Esophagus muscularis mucosa (tissue), 4 donors: ENCODE measurements around the gene PDE3A. TPM values are rescaled to one million over a fixed set of nuclear protein-coding genes. Genes with fewer than 3 reads are reported as not detected.
A peak's percentile ranks its signal among the peaks of the same experiment; 100 is the strongest.

Experiments
- DNase-seq: peaks from one replicate; pipeline ENCODE4 v3.0.0-alpha.2; 2017; ENCODE audit errors: extremely low spot score
- H3K27ac ChIP-seq, 4 donors: fragments of 200-600 bp; sonication (generic); replicated peaks in 1 of 4; 1 replicate in 3 of 4; 2 replicates in 1 of 4; pipeline ENCODE4 v1.5.1; 2016 to 2019; ENCODE audit warnings: mild to moderate bottlenecking in 1 of 4
- H3K27me3 ChIP-seq, 4 donors: fragments of 200-600 bp; sonication (generic); one replicate each; pipeline versions ENCODE4 v1.5.1 to v1.6.0; 2016 to 2019
- H3K36me3 ChIP-seq, 4 donors: fragments of 200-600 bp; sonication (generic); one replicate each; pipeline ENCODE4 v1.5.1; 2016 to 2019
- H3K4me1 ChIP-seq, 4 donors: fragments of 200-600 bp; sonication (generic); one replicate each; pipeline ENCODE4 v1.5.1; 2016 to 2019
- H3K4me3 ChIP-seq, 4 donors: fragments of 200-600 bp; sonication (generic); 1 replicate in 2 of 4; 2 replicates in 2 of 4; pipeline ENCODE4 v1.5.1; 2016 to 2019; ENCODE audit warnings: mild to moderate bottlenecking in 4 of 4, moderate library complexity in 1 of 4
- H3K9me3 ChIP-seq, 4 donors: fragments of 200-600 bp; sonication (generic); 1 replicate in 3 of 4; 2 replicates in 1 of 4; pipeline ENCODE4 v1.5.1; 2016 to 2019
- EP300 ChIP-seq: sonication (generic); formaldehyde crosslinking; IDR thresholded peaks from one replicate; pipeline ENCODE4 v1.6.1; 2017; ENCODE audit warnings: antibody characterized with exemption
- POLR2A ChIP-seq: fragments of 450-650 bp; IDR thresholded peaks from one replicate; pipeline ENCODE4 v1.6.1; 2017; ENCODE audit warnings: antibody characterized with exemption, moderate library complexity, mild to moderate bottlenecking, low read depth
- POLR2AphosphoS5 ChIP-seq, 2 donors: sonication (generic); formaldehyde crosslinking; IDR thresholded peaks; one replicate each; pipeline ENCODE4 v1.6.1; 2017; ENCODE audit warnings: antibody characterized with exemption in 2 of 2
- WGBS: methylation state at CpG from one replicate; pipeline ENCODE4 v1.1.5; 2018; 5-methylcytosine and 5-hydroxymethylcytosine counted together
- intact Hi-C: fragments of 100-400 bp; cut with DNase I; formaldehyde crosslinking; loops from one replicate; pipeline ENCODE4 v1.15.1; 2023
- total RNA-seq, 4 donors: library from RNA; depleted of rRNA; stranded (reverse); fragments of >200 nt; gene quantifications; one replicate each; pipeline versions ENCODE4 v1.1.0 to v1.2.1, GENCODE V29; 2016
- TF ChIP-seq, protein P1 (sequence below), 3 experiments: fragments of 200-600 bp in 2 of 3; fragments of 450-650 bp in 1 of 3; sonication (generic) in 2 of 3; IDR thresholded peaks; one replicate each; pipeline ENCODE4 v1.5.1; 2017 to 2019; ENCODE audit warnings: antibody characterized with exemption in 3 of 3, mild to moderate bottlenecking in 2 of 3, moderate library complexity in 1 of 3

PDE3A gene
- total RNA-seq, 4 donors from 2014 or later: 93.8 to 155 (median 106) TPM

GRCh38 chr12:20494851-20495250 lies 126.5 kb downstream of the PDE3A start:
- Histone ChIP-seq H3K4me3 (no peak overlapping the region), H3K4me1 (peaks cover 23 to 59% (median 50%) of the 10 kb centered on the region in 4 donors), H3K36me3 (no peaks in the 10 kb centered on the region), H3K27me3 (no peaks in the 10 kb centered on the region), H3K27ac (peak overlapping the region in 2 of 4 donors; percentile 3 to 54), H3K9me3 (no peaks in the 10 kb centered on the region)
- intact Hi-C loops: no loop called here
- WGBS: 64% methylated on average over 2 of the region's 2 CpGs
- no peak for TF ChIP-seq POLR2A
- no peak for TF ChIP-seq POLR2AphosphoS5 (IDR thresholded peaks at IDR 0.05)
- no peak for TF ChIP-seq EP300
- TF ChIP-seq, protein P1, sequence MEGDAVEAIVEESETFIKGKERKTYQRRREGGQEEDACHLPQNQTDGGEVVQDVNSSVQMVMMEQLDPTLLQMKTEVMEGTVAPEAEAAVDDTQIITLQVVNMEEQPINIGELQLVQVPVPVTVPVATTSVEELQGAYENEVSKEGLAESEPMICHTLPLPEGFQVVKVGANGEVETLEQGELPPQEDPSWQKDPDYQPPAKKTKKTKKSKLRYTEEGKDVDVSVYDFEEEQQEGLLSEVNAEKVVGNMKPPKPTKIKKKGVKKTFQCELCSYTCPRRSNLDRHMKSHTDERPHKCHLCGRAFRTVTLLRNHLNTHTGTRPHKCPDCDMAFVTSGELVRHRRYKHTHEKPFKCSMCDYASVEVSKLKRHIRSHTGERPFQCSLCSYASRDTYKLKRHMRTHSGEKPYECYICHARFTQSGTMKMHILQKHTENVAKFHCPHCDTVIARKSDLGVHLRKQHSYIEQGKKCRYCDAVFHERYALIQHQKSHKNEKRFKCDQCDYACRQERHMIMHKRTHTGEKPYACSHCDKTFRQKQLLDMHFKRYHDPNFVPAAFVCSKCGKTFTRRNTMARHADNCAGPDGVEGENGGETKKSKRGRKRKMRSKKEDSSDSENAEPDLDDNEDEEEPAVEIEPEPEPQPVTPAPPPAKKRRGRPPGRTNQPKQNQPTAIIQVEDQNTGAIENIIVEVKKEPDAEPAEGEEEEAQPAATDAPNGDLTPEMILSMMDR (IDR thresholded peaks at IDR 0.05): no peak
- no peak for DNase-seq

DNA sequence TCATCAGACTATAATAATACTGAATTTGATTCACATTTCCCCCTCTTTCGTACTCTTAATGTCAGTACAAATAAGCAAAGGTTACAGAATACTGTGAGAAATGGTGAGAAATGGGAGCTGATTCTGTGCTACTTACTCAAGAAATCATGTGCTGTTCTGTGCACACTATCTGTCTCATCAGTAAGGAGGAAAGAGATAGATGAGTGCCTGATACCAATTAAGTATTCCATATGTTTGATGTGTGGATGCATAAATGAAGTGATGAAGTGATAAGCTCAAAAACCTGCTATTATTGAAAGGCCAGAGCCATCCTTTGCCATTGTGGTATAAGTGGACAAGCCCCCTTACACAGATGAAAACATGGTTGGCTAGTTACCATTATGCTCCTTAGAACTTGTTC lies 127.7 kb downstream of the PDE3A start:
- intact Hi-C loops: no loop called here
- DNase-seq: no peak
- Histone ChIP-seq H3K27ac (no peak overlapping the region), H3K36me3 (no peaks in the 10 kb centered on the region), H3K27me3 (no peaks in the 10 kb centered on the region), H3K4me1 (peaks cover 23 to 49% (median 42%) of the 10 kb centered on the region in 4 donors), H3K4me3 (no peak overlapping the region), H3K9me3 (no peaks in the 10 kb centered on the region)
- no peak for TF ChIP-seq POLR2AphosphoS5 (IDR thresholded peaks at IDR 0.05)
- no peak for TF ChIP-seq EP300
- TF ChIP-seq, protein P1 (IDR thresholded peaks at IDR 0.05): no peak
- no peak for TF ChIP-seq POLR2A
- 96% methylated on average over 1 of the region's 1 CpG for WGBS

DNA sequence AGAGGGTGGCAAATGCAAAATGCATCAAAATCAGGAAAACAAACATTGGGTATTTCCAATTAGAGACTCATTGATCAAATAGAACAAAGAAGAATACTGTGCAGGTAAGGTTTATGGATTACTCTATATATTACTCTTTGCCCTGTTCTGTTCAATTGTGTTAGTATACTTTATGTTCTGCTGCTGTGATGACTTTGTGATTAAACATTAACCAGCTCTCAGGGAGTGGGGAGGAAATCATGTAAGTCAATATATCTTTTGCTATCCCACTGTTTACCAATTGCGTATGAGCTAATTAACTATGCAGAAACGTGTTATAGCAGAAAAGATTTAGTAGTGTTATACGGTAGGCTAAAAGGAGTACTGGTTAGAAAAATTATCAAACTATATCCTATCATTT lies 129.4 kb downstream of the PDE3A start:
- Histone ChIP-seq H3K4me3 (no peak overlapping the region), H3K4me1 (peaks cover 23 to 42% (median 34%) of the 10 kb centered on the region in 4 donors), H3K36me3 (no peaks in the 10 kb centered on the region), H3K9me3 (no peaks in the 10 kb centered on the region), H3K27ac (no peak overlapping the region), H3K27me3 (no peaks in the 10 kb centered on the region)
- TF ChIP-seq POLR2A: no peak
- TF ChIP-seq, protein P1 (IDR thresholded peaks at IDR 0.05): no peak
- no peak for TF ChIP-seq EP300
- TF ChIP-seq POLR2AphosphoS5 (IDR thresholded peaks at IDR 0.05): no peak
- 83% methylated on average over 3 of the region's 3 CpGs for WGBS
- DNase-seq: no peak
- intact Hi-C loops: no loop called here

DNA sequence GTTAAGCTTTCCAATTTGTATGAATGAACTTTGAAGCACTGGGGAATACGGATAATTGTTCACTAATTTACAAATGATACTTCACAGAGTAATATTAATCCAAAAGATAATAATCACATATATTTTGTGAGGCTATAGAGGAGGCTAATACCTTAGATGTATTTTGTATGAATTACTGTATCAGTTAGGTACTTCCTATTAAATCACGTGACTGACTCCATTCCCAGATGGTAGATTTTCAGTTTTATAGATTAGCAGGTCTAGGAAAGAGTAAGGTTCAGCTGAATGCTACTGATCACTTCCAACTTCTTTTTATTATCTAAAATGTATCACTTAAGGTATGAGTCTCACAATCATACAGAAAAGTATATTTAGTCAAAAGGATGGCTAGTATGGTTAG lies 133.6 kb downstream of the PDE3A start:
- DNase-seq: no peak
- WGBS: 92% methylated on average over 2 of the region's 2 CpGs
- TF ChIP-seq POLR2AphosphoS5 (IDR thresholded peaks at IDR 0.05): no peak
- TF ChIP-seq, protein P1 (IDR thresholded peaks at IDR 0.05): no peak
- TF ChIP-seq POLR2A: no peak
- no peak for TF ChIP-seq EP300
- Histone ChIP-seq H3K4me3 (no peak overlapping the region), H3K36me3 (no peaks in the 10 kb centered on the region), H3K27me3 (no peaks in the 10 kb centered on the region), H3K4me1 (peaks cover under 1 to 11% (median 3%) of the 10 kb centered on the region in 4 donors), H3K27ac (no peak overlapping the region), H3K9me3 (no peaks in the 10 kb centered on the region)
- intact Hi-C loops: no loop called here

DNA sequence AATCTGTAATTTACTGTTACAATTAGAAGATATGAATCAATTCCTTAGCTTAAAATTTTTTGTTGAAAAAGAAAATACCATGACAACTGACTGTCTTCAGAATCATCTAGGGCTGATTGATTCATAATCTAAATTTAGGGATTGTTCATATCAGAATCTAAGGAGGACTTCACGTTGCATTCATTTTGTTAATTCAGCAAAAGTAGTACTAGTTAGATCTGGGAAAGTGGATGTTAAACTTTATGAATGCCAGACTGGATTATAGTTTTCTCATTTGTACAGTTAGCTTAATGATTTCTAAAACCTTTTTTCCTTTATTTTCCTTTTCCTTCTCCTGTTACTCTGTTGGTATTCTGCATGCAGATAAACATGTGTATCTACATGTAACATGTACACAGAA lies 135.5 kb downstream of the PDE3A start:
- DNase-seq: no peak
- 52% methylated on average over 1 of the region's 1 CpG for WGBS
- Histone ChIP-seq H3K4me3 (no peak overlapping the region), H3K36me3 (no peaks in the 10 kb centered on the region), H3K9me3 (no peaks in the 10 kb centered on the region), H3K27ac (no peak overlapping the region), H3K27me3 (no peaks in the 10 kb centered on the region), H3K4me1 (peaks cover 0 to 20% (median 8%) of the 10 kb centered on the region in 4 donors)
- intact Hi-C loops: no loop called here
- TF ChIP-seq EP300 (no peak), POLR2A (no peak), POLR2AphosphoS5 (IDR thresholded peaks at IDR 0.05) (no peak)
- TF ChIP-seq, protein P1 (IDR thresholded peaks at IDR 0.05): no peak
